HPDE6-E6E7 (cell line): ENCODE results near the gene SPAG7.
"Not testable (repeated sequence)": the region's sequence is repeated elsewhere in the genome, so short reads cannot be mapped to it uniquely, and the experiment has no call there.

ENCODE experiments used
- DNase-seq: peaks from one replicate; pipeline ENCODE4 v3.0.0; 2011; ENCODE audit warnings: missing footprints; ENCODE audit errors: extremely low spot score

The SPAG7 gene

DNA sequence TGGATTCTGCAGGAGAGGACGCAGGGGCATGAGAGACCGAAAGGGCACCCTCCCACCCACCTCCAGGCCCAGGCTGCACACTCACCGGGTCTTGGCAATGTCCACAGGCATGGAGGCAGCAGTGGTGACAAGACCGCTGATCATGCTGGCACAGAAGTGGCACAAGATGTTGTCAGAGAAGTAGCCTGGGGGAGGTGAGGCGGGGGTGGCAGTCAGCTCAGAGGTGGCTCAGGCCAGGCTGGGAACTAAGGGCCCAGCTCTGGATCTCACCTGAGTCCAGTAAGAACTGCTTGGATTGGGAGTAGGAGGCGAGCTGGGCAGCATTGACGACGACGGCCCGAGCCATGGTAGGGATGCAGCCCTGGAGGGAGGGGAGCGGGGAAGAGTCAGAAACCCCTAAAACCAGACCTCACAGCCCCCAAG lies 29.5 kb downstream of the SPAG7 start:
- DNase-seq: no peak

- no peak for DNase-seq
Measured at GRCh38 chr17:4937553-4937952, 30.1 kb downstream of the SPAG7 start.

DNA sequence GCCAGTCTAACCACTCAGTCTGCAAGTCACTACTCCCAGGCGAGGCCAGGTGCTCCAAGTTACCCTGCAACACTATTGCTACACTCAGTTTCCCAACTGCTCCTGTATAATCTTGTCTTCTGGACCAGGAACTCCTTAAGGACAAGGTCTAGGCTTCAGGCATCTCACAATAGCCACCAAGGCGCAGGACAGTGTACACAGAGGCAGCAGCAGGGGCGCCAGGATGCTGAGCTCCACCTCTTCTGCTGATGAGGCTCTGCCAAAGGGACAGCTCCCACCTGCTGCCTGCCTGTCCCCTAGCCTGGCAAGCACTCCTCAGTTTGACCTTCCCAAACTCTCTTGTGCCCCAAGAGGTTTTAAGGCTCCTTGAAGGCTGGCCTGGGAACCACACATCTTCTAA lies 31.2 kb downstream of the SPAG7 start:
- no peak for DNase-seq

DNA sequence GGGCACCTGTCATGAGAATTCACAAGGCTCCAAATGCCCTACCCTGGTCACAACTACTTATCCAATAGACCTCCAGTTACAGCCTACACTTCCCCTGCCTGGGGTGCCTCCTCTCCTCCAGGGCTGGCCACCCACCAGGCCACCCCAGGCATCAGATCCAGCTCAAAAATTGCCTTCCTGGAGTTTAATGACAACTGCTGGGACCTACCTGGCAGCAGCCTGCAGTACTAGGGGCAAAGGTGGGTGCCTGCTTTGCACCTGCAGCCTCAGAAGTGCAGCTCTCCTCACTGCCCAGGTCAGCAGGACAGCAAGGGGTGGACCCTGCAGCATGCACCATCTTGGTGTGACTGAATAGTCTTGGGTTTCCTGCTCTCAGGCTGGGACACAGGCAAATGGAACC lies 32.0 kb downstream of the SPAG7 start:
- DNase-seq: no peak

GRCh38 chr17:4934173-4934979 lies 33.2 kb downstream of the SPAG7 start:
- DNase-seq: no peak

DNA sequence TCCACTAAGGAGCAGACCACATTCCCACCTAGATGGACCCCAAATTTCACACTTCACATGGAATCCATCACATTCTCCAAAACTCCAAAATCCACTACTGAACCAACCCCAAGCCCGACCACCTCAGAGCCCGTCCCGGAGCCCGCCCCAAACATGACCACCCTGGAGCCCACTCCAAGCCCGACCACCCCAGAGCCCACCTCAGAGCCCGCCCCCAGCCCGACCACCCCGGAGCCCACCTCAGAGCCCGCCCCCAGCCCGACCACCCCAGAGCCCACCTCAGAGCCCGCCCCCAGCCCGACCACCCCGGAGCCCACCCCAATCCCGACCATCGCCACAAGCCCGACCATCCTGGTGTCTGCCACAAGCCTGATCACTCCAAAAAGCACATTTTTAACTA lies 34.0 kb downstream of the SPAG7 start:
- DNase-seq: no peak

GRCh38 chr17:4932756-4933155 lies 34.9 kb downstream of the SPAG7 start:
- no peak for DNase-seq

GRCh38 chr17:4931963-4932362 lies 35.7 kb downstream of the SPAG7 start, which contains the start of gene GP1BA:
TSS of gene GP1BA (plus strand) at chr17:4932277. CDS start at chr17:4932605, 328 bp downstream.
- no peak for DNase-seq

DNA sequence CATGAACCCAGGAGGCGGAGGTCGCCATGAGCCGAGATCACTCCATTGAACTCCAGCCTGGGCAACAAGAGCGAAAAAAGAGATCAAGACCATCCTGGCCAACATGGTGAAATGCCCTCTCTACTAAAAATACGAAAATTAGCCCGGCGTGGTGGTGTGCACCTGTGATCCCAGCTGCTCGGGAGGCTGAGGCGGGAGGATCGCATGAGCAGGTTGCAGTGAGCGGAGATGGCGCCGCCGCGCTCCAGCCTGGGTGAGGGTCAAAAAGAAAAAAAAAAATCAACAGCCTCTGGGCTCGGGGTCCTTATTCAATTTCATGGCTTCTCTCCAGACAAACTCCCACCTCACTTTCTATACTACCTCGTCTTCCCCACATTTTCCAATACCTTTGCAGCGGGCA lies 38.7 kb downstream of the SPAG7 start:
- no peak for DNase-seq

DNA sequence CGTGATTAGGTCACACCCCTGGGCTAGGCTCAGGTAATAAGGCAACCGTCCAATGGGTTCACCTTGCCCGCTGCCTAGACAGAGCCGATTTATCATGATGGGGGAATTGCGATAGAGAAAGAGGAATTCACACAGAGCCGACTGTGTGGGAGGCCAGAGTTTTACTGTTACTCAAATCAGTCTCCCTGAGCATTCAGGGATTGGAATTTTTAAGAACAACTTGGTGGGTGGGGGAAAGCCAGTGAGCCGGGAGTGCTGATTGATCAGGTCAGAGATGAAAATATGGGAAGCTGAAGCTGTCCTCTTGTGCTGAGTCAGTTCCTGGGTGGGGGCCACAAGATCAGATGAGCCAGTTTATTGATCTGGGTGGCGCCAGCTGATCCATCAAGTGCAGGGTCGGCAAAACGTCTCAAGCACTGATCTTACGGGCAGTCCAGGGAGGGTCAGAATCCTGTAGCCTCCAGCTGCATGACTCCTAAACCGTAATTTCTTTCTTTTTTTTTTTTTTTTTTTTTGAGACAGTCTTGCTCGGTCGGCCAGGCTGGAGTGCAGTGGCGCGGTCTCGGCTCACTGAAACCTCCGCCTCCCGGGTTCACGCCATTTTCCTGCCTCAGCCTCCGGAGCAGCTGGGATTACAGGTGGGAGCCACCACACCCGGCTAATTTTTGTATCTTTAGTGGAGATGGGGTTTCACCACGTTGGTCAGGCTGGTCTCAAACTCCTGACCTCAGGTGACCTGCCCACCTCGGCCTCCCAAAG lies 40.9 kb downstream of the SPAG7 start:
- not testable (repeated sequence) for DNase-seq

- no peak for DNase-seq
Measured at GRCh38 chr17:4921320-4921719, 46.3 kb downstream of the SPAG7 start.

DNA sequence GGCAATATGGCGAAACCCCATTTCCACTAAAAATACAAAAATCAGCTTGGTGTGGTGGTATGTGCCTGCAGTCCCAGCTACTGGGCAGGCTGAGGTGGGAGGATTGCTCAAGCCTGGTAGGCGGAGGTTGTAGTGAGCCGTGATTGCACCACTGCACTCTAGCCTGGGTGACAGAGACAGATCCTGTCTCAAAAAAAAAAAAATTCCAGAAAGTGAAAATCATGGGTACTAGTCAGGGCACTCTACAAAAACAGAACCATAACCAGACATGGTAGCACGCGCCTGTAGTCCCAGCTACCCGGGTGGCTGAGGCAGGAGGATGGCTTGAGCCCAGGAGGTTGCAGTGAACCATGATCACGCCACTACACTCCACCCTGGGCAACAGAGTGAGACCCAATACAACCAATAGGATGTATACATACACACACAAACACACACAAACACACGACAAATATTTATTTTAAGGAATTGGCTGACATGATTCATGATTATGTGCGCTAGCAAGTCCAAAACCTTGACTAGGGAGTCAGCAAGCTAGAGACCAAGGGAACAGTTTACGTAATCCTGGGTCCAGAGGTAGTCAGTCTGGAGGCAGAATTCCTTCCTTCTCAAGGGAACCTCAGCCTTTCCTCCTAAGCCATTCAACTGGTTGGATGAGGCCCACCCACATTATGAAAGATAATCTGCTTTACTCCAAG lies 47.1 kb downstream of the SPAG7 start:
- DNase-seq: no peak

- no peak for DNase-seq
Measured at GRCh38 chr17:4919511-4920047, 48.0 kb downstream of the SPAG7 start.

DNA sequence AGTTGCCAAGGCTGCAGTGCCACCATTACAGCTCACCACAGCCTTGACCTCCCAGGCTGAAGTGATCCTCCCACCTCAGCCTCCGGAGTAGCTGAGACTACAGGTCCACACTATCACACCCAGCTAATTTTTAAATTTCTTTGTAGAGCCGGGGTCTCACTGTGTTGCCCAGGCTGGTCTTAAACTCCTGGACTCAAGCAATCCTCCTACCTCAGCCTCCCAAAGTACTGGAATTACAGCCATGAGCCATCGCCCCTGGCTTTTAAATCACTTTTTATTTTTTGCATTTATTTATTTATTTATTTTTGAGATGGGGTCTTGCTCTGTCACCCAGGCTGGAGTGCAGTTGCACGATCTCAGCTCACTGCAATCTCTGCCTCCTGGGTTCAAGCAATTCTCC lies 53.1 kb downstream of the SPAG7 start:
- not testable (repeated sequence) for DNase-seq

DNA sequence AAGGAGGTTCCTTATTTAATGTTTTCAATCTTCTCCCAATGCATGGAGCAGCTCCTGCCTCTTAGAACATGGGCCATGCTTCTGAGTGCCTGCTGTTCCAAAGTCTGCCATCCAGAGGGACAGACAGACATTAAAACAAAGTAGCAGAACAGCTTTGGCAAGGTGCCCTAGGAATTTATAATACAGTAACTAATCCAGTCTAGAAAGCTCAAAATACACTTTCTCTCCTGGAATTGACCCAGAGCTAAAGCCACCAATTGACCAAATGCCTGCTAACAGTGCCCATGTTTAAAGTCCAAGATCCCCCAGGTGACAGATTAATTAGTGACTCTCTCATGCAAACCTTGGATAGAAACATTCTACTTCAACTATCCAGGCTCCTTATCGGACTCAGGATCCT lies 53.6 kb downstream of the SPAG7 start:
- no peak for DNase-seq
